CD4-positive, alpha-beta T cell treated with Interleukin-17A for 1 hour (primary cell): Measurements from ENCODE around the gene HRK.

ENCODE experiments used
- DNase-seq: peaks from one replicate; pipeline ENCODE4 v3.0.0-alpha.2; 2020

Gene HRK

GRCh38 chr12:116864371-116865160, 16.7 kb downstream of the HRK start:
- DNase-seq: no peak

- DNase-seq: no peak
These were observed 17.9 kb downstream of the HRK start for GRCh38 chr12:116863275-116863767.

DNA sequence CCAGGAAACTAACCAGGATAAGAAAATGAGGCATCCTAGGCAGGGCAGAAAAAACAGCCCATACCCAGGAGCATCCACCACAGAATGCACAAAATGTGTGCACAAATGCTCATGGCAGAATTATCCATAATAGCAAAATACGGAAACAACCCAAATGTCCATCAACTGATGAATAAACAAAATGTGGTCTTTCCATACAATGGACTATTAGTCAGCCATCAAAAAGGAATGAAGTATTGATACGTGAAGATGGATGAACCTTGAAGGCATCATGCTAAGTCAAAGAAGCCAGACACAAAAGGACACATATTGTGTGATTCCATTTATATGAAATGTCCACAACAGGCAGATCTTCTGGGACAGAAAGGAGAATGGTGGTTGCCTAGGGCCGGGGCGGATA, 19.1 kb downstream of the HRK start:
- no peak for DNase-seq

DNA sequence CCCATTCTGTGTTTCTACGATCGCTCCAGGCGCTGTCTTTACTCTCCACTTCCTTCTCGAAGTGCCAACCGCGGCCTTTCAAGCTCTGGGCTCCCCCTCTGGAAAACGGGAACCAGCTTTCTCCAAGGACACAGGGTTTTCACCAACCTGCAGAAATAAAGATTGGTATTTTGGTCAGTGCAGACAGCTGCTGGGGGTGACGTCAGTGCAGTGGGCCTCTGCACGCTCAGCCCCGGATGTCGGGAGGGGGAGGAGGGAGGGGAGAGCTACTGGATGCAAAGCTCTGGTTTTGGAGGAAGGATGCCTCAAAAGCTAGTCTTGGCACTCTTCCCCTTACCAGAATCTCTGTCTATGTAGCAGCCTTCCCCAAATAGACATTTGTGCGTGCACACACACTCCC, 19.9 kb downstream of the HRK start:
- DNase-seq: peak; percentile 6

DNA sequence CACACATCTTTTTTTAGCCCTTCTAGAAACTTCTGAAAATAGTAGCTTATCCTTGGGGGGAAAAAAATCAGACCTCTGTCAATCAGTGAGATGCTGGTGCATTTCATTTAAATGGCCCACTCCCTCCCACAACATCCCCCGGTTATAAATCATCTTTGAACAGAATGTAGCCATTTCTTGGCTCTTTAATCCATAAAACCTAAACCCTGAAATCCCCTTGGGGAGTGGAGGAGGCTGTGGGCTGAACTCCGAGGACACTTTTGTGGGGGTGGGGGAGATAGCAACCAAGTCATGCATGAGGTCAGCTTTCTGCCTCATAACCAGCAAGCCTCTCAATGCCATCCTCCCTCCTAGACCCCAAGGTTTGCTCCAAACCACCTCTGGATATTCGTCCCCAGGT, 21.0 kb downstream of the HRK start:
- no peak for DNase-seq

DNA sequence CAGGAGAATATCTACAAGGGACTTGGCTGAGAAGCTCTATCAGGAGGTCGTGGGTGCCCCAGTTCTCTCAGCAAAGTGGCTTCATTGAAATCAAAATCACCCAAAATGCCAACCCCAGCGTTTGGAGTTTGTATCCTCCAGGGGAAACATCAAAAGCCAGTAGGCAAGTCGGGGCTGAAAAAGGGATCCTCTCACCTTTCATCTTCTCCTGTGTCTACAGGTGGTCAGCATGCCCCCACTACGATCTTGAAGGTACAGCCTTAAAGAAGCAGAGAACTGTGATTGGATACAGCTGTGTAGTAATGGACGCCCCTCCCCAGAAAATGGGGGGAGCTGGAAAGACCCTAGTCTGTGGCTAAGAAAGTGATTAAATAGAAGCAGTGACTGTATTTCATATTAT, 22.2 kb downstream of the HRK start:
- no peak for DNase-seq

- DNase-seq: no peak
These were observed 24.5 kb downstream of the HRK start for GRCh38 chr12:116856729-116857128.

GRCh38 chr12:116855744-116856470, 25.3 kb downstream of the HRK start:
- DNase-seq: no peak

- DNase-seq: no peak
These were observed 27.7 kb downstream of the HRK start for GRCh38 chr12:116853507-116853906.

DNA sequence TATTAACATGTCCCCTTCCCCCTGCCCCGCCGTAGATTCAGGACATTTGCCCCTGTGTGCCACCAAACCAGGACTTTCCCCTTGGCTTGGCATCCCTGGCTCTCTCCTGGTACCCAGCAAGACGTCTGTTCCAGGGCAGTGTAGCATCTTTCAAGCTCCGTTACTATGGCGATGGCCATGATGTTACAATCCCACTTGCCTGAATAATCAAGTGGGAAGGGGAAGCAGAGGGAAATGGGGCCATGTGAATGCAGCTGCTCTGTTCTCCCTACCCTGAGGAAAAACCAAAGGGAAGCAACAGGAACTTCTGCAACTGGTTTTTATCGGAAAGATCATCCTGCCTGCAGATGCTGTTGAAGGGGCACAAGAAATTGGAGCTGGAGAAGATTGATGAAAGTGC, 28.9 kb downstream of the HRK start:
- DNase-seq: no peak

- DNase-seq: no peak
These were observed 32.0 kb downstream of the HRK start for GRCh38 chr12:116849216-116849615.

GRCh38 chr12:116843085-116843484, 38.2 kb downstream of the HRK start:
- no peak for DNase-seq

DNA sequence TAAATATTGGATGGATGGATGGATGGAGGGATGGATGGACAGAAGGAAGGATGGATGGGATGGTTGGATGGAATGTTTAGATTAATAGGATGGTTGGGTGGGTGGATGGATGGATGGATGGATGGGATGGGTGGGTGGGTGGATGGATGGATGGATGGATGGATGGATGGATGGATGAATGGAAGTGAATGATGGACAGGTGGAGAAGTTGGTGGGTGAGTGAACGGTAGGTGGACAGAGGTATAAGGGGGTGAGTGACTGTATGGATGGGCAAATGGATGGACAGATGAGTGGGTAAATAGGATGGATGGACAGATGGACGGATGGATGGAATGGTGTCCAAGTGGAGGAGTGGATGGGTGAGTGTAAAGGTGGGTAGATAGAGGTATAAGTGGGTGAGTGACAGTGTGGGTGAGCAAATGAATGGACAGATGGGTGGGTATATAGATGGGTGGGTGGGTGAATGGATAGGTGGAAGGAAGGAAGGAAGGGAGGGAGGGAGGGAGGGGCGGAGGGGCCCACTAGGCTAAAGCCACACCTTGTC, 41.9 kb downstream of the HRK start:
- no peak for DNase-seq

- DNase-seq: no peak
These were observed 42.9 kb downstream of the HRK start for GRCh38 chr12:116838365-116838764.

GRCh38 chr12:116837097-116837496, 44.1 kb downstream of the HRK start:
- no peak for DNase-seq

DNA sequence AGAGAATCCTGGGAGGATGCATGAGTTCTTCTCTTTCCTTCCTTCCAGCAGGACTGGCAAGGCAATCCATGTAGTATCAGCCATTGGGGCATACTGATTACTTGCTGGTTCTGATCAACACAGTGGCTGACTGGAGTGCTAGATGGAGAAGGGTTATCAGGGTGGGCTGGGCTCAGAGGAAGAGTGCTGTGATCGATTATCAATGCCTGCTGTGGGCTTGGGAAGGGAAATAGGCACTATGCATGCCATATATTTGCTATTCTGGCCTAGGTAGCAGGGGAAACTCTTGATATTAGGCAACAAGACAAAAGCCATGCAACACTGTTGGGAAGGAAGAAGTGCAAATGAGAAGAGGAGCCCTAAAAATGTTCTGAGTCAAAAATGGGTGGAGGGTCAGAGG, 45.8 kb downstream of the HRK start:
- no peak for DNase-seq

DNA sequence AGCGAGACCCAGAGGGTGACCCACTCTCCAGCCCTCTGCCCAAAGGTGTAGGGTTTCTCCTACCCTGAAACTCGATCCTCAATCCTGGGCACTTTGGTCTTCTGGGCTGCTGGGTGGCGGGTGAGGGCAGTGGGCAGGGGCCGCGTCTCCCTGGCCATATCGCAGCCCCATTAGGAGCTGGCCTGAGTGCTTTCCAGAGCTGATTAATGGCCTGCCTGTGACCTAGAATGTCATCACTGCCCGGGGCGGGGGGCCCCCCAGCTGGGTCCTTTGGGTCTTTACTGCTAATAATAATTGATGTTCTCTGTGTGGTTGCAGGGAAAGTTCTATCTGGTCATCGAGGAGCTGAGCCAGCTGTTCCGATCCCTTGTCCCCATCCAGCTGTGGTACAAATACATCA, 47.8 kb downstream of the HRK start:
- no peak for DNase-seq

DNA sequence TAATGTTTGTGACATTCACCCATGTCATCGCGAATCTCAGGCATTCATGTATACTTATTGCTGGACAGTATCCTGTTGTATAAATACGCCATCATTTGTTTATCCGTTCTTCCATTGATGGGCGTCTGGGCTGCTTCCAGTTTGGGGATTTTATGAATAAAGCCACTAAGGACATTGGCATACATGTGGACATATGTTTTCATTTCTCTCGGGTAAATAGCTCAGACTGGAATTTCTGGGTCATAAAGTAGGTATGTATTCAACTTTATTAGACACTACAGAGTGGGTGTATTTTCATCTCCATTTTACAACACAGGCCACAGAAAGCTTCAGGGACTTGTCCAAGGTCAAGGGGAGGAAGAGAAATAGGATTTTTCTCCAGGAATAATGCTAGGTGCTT, 48.9 kb downstream of the HRK start:
- no peak for DNase-seq

- DNase-seq: no peak
These were observed 53.8 kb downstream of the HRK start for GRCh38 chr12:116827432-116827831.

- DNase-seq: no peak
These were observed 60.0 kb downstream of the HRK start for GRCh38 chr12:116821291-116821690.

GRCh38 chr12:116820064-116820656, 61.1 kb downstream of the HRK start:
- no peak for DNase-seq

DNA sequence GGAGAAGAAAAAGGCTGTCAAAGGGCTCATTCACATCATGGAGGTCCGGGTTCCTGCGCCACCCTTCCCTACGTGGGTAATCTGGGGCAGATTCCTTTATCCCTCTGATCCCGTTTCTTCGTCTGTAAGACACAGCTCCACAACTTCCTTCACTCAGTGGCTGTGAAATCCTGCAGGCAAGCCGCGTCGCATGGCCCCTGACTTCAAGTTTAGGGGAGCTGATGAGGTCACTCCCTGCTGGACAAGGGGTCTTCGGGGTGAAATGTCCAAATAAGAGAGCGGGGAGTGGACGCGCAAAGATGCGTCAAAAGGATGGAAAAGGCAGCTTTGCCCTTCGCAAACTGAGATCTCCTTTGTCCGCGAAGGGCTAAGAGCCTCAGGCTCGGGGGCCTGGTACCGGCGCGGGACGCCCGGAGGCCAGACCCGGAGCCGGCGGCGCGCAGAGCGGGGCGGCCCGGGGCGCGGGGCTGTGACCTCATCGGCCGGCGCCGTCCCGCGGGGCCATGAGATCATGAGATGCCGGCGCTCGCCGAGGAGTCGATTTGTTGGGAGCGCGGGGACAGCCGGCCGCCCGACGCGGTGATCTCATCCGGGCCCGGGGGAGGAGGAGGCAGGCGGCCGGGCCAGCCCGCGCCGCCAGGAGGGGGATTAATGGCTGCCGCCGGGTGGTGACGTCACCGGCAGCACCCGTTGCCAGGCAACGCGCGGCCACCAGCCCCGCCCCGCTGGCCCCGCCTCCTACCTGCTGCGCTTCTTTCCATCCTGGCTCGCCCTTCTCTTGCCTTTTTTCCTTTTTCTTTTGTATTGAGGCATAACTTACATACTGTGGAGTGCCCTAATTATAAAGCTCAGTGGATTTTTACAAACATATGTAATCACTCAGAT, 62.1 kb downstream of the HRK start:
- DNase-seq: peak; percentile 91
